Inferior parietal cortex (tissue), 1 donor: ENCODE results near the gene GAL.
A peak's percentile ranks its signal among the peaks of the same experiment; 100 is the strongest.

Experiments
- DNase-seq: peaks from one replicate; pipeline ENCODE4 v3.0.0-alpha.2; 2016; ENCODE audit errors: extremely low spot score

The GAL gene

DNA sequence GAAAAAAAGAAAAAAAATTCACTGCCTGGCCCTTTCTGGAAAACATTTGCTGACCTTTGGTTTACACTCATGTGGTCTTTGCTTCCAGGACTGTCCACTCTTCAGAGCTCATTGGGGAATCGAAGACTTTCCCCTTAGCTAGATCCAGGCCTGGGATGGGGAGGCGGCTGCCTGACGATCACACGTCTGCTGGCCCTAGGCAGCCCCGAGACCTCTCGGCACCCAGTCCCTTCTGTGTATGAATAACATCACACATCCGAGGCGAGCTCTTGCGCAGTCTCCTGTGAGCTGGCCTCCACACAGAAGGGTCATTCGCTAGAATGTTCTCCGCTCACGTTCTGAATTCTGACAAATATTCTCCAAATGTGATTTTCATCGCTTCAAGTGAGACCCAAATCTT, 25.7 kb upstream of the GAL start:
- no peak for DNase-seq

- DNase-seq = peak; percentile 17
These were observed 25.0 kb upstream of the GAL start for GRCh38 chr11:68659158-68659921.

DNA sequence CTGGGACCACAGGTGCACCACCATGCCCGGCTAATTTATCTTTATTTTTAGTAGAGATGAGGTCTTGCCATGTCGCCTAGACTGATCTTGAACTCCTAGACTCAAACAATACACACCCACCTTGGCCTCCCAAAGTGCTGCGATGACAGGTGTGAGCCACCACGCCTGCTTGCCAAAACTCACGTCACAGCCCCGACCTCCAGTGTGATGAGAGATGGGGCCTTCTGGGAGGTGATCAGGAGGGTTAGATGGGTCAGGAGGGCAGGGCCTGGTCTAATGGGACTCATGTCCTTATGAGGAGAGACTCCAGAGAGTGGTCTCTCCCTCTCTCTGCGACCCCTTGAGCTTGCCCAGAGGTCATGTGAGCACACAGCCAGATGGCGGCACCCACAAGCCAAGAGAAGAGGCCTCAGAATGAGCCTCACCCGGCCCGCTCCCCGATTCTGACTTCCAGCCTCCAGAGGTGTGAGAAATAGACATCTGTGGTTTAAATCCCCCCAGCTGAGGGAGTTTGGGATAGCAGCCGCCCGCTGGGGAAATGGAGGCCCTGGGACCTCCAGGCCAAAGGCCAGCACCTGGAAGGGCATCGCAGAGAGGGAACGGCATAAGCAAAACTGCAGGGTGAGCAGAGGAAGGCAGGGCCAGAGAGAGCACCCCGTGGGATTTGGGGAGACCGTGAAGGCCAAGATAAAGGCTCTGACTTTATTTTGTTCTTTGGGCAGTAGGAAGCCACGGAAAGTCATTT, 24.1 kb upstream of the GAL start:
- no peak for DNase-seq

DNA sequence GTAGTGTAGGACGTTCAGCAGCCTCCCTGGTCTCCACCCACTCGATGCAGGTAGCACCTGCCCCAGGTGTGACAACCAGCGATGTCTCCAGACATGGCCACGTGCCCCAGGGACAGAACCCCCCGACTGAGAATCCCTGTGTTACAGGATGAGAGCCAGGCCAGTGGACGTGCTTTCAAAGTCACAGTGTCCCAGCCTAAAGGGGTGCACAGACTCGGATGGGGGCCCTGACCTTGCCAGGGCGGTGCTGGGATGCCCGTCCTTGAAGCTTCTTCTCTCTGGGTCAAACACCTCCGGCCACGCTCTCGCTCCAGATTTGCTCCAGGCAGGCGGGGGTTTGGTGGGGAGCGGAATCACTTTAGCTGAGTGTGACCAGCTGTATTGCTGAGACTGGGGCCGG, 23.3 kb upstream of the GAL start:
- DNase-seq = no peak

DNA sequence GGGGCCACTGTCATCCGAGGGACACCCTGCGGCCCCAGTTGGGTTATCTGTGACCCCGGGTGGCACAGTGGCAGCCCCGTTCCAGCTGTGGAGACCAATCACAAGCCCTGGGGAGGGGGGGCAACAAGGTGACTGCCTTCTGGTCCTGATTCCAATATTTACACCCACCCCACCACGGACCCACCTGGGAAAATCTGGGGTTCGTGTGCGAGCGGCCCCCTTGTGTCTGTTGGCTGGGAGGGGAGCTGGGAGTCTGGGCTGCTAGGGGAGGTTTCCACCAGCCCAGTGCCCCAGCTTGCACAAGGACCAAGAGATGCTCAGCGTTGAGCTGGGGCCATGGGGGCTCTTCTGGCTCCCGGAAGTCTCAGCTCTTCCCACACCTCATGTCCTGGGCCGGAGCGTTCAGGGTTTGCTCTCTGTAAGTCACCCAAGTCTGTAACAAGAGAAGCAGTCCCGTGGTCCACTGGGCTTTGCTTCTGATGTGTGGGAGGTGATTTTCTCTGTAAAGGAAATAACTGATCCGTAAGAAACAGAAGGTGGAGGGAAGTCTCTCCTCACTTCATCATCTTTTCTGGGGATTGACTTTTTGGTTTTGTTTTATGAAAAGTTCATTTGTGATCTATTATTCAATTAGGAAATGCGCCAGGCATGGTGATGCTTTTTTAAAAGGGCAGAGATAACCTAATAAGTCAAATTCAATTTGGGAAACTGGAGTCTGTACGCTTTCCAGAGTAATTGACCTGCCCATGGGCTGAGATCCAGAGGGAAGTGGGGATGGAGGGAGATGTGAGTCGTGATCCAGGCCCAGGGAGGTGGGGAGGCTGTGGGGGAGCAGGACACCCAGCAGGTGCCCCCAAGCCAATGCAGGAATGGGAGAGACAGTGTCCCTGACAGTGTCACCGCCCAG, 22.4 kb upstream of the GAL start:
- no peak for DNase-seq

- DNase-seq = no peak
These were observed 20.8 kb upstream of the GAL start for GRCh38 chr11:68663482-68664010.

- no peak for DNase-seq
These were observed 20.2 kb upstream of the GAL start for GRCh38 chr11:68664141-68664540.

DNA sequence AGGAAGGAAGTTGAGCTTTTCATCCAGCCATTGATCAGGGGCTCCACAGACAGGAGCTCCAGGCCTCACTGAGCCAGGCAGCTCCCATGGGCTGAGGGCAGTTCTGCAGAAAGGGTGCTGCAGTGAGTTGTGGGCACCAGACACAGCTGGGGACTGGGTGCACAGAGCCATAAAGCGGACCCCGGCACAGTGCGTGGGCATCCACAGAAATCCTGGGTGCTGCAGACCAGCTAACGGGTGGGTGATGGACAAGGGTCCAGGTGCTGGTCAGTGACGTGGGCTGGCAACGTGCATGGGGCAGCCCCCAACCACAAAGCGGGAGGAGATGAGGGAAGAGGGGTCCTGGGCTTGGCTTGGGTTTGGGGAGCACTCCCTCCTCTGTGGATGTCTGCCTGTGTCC, 19.4 kb upstream of the GAL start:
- no peak for DNase-seq

- DNase-seq = no peak
These were observed 18.9 kb upstream of the GAL start for GRCh38 chr11:68665436-68665835.

DNA sequence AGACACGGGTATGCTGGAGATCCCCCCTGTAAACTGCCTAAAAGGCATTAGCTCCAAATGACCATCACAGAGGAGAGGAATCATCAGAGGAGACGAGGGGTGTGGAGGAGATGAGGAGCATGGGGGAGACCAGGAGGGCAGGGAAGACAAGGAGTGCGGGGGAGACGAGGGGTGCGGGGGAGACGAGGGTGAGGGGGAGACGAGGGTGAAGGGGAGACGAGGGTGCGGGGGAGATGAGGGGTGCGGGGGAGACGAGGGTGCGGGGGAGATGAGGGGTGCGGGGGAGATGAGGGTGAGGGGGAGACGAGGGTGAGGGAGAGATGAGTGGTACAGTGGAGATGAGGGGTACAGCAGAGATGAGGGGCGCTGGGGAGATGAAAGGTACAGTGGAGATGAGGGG, 17.5 kb upstream of the GAL start:
- no peak for DNase-seq

DNA sequence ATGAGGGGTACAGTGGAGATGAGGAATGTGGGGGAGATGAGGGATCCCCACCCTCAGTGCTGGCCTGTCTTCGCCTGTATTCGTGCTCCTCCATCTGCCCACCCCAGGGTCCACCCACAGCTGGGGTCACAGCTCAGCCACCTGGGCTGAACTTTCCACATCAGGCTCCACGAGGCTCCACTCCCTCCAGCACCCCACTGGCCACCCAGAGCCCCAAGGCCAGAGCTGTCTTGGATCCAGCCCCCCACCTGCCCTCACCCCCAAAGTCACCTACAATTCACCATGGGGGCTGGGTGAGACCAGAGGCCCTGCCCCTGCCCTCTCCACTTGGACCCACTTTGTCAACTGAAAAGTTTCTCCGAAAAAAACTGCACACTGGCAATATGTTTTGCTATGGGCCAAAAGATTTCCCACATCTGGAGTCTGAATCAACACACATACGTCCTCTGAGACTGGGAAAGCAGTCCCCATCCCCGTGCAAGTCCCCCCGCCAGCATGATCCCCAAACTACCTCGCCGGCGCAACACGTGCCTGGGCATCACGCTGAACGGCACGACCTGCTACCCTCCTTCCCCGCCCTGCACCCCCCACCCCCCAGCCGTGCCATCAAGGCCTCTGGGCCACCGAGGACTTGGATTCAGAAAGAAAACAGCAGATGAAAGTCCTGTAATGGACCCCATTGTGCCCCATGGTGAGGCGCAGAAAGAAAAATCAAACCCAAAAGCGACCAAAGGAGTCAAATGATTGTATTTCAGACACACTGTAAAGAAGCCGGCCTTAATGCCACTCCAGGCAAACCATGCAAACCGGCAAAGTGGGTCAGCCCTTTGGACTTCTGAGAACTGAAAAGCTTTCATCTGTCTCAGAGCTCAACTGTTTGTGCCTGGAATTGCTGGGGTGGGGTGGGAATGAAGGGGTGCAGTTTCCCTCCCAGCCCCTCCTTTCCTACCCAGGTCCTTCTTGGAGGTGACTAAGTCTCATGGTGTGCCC, 16.5 kb upstream of the GAL start:
- DNase-seq = no peak

DNA sequence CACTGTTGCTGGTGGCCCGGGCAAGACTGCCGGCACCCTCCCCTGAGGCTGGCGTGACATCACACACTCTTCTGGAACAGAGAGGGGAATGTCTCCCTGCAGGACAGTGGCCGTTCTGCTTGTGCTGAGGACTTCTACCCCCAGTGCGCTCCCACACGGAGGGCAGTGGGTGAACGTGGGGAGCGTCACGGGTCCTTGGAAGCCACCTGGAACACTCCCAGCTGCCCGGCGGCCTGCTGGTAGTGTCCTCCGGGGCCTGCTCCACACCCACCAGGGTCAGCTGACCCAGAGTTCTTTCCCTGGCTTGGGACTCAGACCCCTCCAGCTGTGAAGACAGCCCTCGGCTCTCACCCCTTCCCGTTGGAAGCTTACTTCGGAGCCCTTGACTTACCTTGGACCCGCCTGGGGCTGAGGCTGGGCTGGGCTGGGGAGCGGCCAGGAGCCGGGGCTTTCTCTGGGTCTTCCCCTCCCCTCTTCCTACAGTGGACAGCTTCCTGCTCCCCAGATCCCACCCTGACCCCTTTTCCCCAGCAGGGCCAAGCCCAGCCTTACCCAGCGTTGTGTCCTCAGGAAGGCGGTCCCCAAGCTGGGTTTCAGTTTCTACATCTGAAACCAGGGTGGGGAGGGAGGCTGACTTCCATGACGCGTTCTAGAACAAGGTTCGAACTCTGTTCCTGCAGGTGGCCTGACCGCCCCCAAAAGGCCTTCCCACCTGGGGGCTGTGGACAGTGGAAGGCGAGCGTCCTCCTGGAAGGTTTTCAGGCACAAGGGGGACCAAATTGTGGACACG, 14.8 kb upstream of the GAL start:
- no peak for DNase-seq

GRCh38 chr11:68670208-68670992, 13.9 kb upstream of the GAL start:
- DNase-seq = no peak

GRCh38 chr11:68673306-68673945, 10.9 kb upstream of the GAL start:
- no peak for DNase-seq

DNA sequence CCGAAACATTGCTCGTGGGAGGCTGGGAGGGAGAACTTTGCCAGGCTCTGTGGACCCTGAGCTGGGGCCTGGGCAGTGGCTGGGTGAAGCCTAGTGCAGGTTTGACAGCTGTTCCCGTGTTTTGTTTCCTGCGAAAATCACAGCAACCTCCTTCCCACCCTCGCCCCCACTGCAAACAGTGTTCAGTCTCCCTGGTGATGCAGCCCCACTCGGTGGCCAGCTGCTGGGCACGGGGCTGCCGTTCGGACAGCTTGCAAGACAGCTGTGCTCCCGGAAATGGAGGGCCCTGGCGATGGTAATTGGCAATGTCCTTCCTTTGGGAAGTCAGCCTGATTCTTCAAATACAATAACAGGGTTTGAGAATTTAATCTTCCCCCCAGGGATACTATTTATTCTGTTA, 10.4 kb upstream of the GAL start:
- DNase-seq = no peak

- no peak for DNase-seq
These were observed 9.9 kb upstream of the GAL start for GRCh38 chr11:68674461-68674860.

- DNase-seq = no peak
These were observed 6.9 kb upstream of the GAL start for GRCh38 chr11:68677432-68677831.

DNA sequence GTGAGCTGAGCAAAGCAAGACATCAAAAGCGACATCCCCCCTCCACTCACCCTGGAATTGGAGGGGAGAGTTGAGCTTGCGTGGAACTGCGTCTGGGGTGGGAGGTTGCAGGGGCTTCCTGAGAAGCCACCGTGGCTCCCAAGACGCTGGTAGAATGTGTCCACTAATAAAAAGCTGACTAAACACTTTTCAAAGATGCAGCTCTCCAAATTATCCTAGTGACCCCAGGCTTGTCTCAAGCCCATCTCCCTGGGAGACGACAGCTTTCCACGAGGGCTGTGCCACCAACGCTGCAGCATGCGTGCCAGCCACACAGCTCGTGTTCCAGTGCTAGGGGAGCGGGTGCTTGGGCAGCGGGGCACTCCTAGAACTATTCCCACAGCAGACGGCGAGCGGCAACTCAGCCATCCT, 6.3 kb upstream of the GAL start:
- DNase-seq = no peak
